Ovary (tissue), 3 donors: ENCODE results near the gene LGI4.

Source experiments
- POLR2A ChIP-seq: fragments of 450-650 bp; IDR thresholded peaks from one replicate; pipeline ENCODE4 v1.6.1; 2017; ENCODE audit warnings: antibody characterized with exemption, mild to moderate bottlenecking, moderate library complexity
- TF ChIP-seq, protein P1 (sequence below), 3 donors: fragments of 450-650 bp in 2 of 3; fragments of 200-600 bp in 1 of 3; IDR thresholded peaks; one replicate each; pipeline versions ENCODE4 v1.5.1 to v1.8.0; 2016 to 2022; ENCODE audit warnings: antibody characterized with exemption in 3 of 3, mild to moderate bottlenecking in 1 of 3
- donor health status: DM: no; HTN: no; CAD: no.

DNA sequence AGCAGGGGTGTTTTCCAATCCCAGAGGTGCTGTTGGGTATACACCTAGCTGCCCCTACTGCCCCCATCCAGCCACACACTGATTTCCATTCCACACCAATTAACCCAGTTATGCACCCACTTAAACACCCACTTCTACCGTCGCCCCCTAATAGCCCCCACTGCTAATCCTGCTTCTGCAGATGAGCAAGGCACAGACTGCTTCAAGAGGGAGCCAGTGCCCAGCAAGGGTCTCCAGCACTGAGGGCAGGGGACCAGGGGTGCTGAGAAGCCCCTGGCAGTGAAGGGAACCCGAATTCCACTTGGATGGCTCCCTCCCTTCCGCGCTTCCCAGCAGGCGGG lies 9.4 kb upstream of the LGI4 start:
- TF ChIP-seq, protein P1, sequence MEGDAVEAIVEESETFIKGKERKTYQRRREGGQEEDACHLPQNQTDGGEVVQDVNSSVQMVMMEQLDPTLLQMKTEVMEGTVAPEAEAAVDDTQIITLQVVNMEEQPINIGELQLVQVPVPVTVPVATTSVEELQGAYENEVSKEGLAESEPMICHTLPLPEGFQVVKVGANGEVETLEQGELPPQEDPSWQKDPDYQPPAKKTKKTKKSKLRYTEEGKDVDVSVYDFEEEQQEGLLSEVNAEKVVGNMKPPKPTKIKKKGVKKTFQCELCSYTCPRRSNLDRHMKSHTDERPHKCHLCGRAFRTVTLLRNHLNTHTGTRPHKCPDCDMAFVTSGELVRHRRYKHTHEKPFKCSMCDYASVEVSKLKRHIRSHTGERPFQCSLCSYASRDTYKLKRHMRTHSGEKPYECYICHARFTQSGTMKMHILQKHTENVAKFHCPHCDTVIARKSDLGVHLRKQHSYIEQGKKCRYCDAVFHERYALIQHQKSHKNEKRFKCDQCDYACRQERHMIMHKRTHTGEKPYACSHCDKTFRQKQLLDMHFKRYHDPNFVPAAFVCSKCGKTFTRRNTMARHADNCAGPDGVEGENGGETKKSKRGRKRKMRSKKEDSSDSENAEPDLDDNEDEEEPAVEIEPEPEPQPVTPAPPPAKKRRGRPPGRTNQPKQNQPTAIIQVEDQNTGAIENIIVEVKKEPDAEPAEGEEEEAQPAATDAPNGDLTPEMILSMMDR (IDR thresholded peaks at IDR 0.05) = no peak
- TF ChIP-seq POLR2A = no peak
